NCI-H460 (cell line): ENCODE measurements around the gene KRT5. TPM values are rescaled to one million over a fixed set of nuclear protein-coding genes. Genes with fewer than 3 reads are reported as not detected.

ENCODE experiments used
- DNase-seq: peaks from one replicate; pipeline ENCODE4 v3.0.0-alpha.2; 2016; ENCODE audit warnings: low read depth; ENCODE audit errors: extremely low read depth
- polyA plus RNA-seq: library from polyadenylated mRNA; depleted of rRNA; stranded (reverse); fragments of >200 nt; gene quantifications from 2 replicates; pipeline ENCODE4 v1.2.3, GENCODE V29; 2014; cell fraction: nucleus; rRNA removed
- total RNA-seq: library from RNA; depleted of rRNA; stranded (reverse); fragments of >200 nt; shearing (Covaris generic); gene quantifications from 2 replicates; pipeline ENCODE4 v1.2.3, GENCODE V29; 2014; rRNA removed

KRT5 gene
- total RNA-seq, result not detected in 2 replicates
- not detected in 2 replicates for polyA plus RNA-seq

- no peak for DNase-seq
Measured at GRCh38 chr12:52519826-52520662, at the start of gene KRT5. Gene KRT5 (minus strand): TSS chr12:52520394. CDS start chr12:52520296, 98 bp downstream.

- DNase-seq, result no peak
Measured at GRCh38 chr12:52568111-52568510, 47.9 kb upstream of the KRT5 start.

DNA sequence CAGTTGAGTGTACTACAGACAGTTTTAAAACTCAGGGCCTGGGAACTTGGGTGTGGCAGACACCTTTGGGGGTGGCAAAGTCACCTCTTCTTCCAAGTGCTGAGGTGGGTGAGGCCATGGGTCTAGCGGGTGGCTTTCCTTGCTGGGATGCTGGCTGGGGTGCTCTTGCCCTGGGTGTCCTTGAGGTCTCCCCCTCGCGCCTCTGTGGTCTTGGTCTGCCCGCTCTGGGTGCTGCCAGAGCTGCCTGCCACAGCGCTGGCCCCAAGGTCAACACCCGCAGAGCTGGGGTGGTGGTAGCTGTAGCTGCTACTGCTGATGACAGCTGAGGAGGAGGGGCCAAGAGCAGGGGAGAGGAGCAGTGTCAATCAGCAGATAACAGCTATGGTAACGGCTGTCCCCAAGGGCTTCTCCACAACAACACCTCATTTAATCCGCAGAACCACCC lies 46.7 kb upstream of the KRT5 start:
- DNase-seq, result no peak

DNA sequence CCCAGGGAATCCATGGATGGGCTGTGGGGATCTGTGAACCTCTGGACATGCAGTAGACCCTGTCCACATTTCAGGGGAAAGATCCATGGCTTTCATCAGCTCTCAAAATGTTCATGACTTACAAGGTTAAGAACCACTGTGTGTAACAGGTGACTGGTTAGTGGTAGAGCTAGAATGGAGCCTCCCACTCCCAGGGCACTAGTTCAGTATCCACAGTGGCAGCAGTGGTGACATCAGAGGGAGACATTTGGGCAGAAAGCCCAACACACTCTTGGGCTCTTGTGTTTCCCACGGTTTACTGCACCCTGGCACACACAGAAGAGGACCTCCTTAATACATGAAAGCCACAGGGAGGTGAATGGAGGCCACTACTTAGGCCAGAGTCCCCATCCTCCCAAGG lies 44.4 kb upstream of the KRT5 start:
- no peak for DNase-seq

- DNase-seq, result no peak
Measured at GRCh38 chr12:52561880-52562449, 41.8 kb upstream of the KRT5 start.

DNA sequence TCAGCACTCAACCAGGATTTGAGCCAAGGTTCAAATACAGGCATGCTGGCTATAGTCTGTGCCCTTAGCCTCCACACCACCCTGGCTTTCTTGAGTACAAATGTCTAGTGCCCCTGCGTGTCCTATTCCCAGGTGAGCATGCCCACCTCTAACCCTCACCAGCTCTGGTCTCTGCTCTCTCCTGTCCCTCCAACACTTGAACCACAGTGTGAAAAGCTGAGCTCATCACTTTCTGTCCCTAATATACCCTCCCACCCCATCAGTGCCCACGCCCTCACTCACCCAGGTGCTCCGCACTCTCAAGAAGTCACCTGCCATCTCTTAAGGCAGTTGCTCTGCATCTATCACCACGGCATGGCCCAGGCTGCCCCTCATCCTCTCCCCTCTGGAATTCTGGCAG lies 39.8 kb upstream of the KRT5 start:
- DNase-seq, result no peak

- DNase-seq, result no peak
Measured at GRCh38 chr12:52558781-52559445, 38.7 kb upstream of the KRT5 start.

DNA sequence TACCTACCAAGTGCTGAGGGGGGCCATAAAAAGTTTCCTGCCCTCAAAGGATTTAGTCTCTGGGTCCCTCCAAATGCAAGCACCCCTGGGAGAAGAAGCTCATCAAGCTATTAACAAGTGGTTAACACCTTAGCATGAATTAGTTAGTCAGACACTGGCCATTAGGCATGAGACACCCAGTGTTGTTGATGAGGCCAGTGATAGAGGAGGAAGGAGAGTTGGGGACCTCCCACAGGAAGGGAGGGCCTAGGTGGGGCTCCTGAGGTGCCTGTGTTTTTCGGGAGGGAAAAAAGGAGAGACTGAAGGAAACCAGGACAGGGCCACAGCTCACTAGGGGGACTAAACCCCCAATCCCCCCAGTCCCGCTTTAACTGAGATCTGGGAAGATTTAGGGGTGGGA lies 37.3 kb upstream of the KRT5 start:
- no peak for DNase-seq

GRCh38 chr12:52555577-52555976 lies 35.4 kb upstream of the KRT5 start:
- DNase-seq, result no peak

DNA sequence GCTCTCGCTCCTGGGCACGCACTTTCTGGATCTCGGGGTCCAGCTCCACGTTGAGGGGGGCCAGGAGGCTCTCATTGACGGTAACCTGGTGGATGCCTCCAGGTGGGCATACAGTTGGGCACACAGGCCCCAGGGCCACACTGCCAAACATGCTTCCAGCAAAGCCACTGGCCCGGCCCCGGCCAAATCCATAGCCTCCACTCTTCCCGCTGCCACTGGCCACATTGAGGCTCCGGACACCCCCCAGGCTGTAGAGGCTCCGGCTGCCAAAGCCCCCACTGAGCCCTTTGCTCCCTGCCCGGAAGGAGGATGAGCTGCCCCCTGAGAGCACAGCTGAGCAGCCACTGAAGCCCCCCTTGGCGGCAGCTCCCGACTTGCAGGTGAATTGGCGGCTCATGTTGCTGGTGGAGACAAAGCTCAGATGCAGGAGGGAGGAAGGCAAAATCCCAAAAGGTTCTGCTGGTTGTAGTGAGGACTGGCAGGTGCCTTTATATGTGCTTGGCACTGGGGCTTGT lies 32.5 kb upstream of the KRT5 start, which contains the start of gene KRT71:
TSS of gene KRT71 (minus strand) at position 465 of the 515 bp plus-strand sequence. CDS start at position 397, 68 bp downstream.
- no peak for DNase-seq

DNA sequence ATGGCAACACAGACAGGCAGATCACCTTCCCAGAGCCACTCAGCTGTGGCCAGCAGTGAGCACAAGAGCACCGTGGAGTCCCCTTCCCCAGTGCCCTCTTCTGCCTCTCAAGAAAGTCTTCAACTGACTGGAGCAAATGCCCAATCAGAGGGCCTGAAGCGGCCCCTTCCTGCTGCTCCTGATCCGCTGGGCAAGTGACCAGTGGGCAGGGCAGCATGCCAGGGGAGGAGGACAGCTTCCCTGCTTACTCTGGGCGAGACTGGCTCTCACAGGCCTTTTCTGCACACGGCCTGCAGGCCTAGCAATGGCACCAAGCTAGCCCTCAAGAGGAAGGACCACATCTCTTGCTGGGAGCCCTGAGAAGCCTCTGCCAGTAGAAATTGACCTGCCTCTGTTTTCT lies 31.9 kb upstream of the KRT5 start:
- DNase-seq, result no peak

GRCh38 chr12:52551216-52551865 lies 31.1 kb upstream of the KRT5 start:
- DNase-seq, result no peak

- DNase-seq, result no peak
Measured at GRCh38 chr12:52546126-52546525, 25.9 kb upstream of the KRT5 start.

- DNase-seq, result no peak
Measured at GRCh38 chr12:52543985-52544883, 24.0 kb upstream of the KRT5 start.

GRCh38 chr12:52542785-52543318 lies 22.7 kb upstream of the KRT5 start:
- DNase-seq, result no peak

DNA sequence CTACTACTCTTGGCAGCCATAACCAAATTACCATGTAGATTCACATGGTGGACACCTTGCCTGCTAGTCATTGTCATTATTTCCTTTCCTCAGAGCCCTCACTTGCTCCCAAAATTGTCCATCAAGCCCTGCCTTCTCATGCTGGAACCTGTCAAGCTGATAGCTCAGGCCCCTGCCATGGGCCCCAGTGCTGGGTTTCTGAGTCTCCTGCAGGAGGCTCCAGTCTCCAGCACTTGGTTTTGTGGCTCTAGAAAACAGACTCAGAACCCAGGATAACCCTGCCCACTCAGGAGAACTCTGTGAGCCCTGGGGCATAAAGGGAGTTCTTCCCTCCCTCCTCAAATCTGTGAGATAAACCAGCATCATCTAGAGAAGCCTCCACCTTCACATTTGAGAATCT lies 22.0 kb upstream of the KRT5 start:
- no peak for DNase-seq

- no peak for DNase-seq
Measured at GRCh38 chr12:52541709-52542108, 21.5 kb upstream of the KRT5 start.

DNA sequence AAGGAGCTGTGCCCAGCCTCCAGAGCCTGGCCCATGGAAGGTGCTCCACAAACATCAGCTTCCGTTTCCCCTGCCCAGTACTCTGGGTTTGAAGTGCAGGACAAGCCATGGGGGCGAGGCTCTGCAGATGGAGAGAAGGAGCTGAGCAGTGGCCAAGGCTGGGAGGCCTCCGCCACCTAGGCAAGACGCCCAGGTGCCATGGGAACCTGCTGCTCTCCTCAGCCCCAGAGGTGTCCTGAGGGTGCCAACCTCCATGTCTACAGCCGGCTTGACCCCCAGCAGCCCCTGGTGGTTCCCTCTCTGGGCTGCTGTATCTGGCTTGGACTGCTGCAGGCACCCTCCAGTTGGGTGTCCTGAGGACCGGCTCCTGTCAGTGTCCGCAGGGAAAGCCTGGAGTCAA lies 20.3 kb upstream of the KRT5 start:
- no peak for DNase-seq

DNA sequence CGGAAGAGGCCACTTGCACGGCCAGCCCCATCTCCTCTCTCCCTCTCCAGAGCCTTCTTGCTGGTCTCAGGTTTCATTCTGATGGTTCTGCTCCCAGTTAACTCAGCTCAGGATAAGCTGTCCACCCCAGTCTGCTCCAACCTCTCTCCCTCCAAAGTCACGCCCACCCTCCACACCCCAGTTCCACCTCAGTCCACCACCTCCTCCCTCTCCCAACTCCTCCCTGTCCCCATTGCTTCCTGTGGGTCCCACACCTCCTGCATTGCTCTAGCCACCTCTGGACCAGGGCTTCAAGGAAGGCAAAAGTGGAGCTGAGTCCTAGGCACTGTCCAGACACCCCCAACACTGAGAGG lies 19.6 kb upstream of the KRT5 start:
- no peak for DNase-seq
